ENCODE measurements around the gene MED10.

DNA sequence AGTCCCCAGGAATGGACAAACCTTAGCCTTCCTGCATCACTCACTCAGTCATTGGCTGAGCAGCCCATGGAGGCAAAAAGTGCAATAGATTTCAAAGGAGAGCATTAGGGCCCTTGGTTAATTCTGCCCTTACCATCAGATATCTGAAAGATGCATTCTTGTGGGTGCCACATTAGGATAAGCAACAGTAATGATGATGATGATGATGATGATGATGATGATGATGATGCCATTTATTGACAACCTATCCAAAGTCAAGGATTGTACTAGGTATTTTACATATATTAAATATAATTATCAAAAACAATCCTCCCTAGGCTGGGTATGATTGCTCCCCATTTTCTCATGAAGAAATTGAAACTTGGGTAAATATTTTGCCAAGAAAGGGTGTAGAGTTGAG is 9.6 kb upstream of the MED10 start:
- TF ChIP-seq, protein P1, sequence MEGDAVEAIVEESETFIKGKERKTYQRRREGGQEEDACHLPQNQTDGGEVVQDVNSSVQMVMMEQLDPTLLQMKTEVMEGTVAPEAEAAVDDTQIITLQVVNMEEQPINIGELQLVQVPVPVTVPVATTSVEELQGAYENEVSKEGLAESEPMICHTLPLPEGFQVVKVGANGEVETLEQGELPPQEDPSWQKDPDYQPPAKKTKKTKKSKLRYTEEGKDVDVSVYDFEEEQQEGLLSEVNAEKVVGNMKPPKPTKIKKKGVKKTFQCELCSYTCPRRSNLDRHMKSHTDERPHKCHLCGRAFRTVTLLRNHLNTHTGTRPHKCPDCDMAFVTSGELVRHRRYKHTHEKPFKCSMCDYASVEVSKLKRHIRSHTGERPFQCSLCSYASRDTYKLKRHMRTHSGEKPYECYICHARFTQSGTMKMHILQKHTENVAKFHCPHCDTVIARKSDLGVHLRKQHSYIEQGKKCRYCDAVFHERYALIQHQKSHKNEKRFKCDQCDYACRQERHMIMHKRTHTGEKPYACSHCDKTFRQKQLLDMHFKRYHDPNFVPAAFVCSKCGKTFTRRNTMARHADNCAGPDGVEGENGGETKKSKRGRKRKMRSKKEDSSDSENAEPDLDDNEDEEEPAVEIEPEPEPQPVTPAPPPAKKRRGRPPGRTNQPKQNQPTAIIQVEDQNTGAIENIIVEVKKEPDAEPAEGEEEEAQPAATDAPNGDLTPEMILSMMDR (IDR thresholded peaks at IDR 0.05): no peak
- no peak for TF ChIP-seq POLR2A (IDR thresholded peaks at IDR 0.05)

All from thyroid gland (tissue), 4 donors.